Activated CD8-positive, alpha-beta memory T cell treated with anti-CD3 and anti-CD28 coated beads, Interleukin-2, amount 50 U/mL, for 24 hours (primary cell): Measurements from ENCODE around the gene GARIN5A.

Source experiments
- DNase-seq: peaks from one replicate; pipeline ENCODE4 v3.0.0-alpha.2; 2020; ENCODE audit errors: extremely low read depth

Gene GARIN5A

GRCh38 chr19:50434525-50434924 lies 42.1 kb downstream of the GARIN5A start:
- no peak for DNase-seq

- DNase-seq = no peak
These were observed 43.2 kb downstream of the GARIN5A start for GRCh38 chr19:50433201-50434180.

- no peak for DNase-seq
These were observed 44.2 kb downstream of the GARIN5A start, which contains the start of gene MYBPC2 for GRCh38 chr19:50432221-50433028. Gene MYBPC2 (plus strand): TSS chr19:50432892. CDS start chr19:50432954, 62 bp downstream.

- peak; percentile 70 for DNase-seq
These were observed 45.1 kb downstream of the GARIN5A start for GRCh38 chr19:50431343-50432220.

- no peak for DNase-seq
These were observed 45.7 kb downstream of the GARIN5A start for GRCh38 chr19:50430888-50431342.

- no peak for DNase-seq
These were observed 47.7 kb downstream of the GARIN5A start for GRCh38 chr19:50428772-50429463.

- DNase-seq = no peak
These were observed 48.6 kb downstream of the GARIN5A start for GRCh38 chr19:50427997-50428425.

GRCh38 chr19:50427318-50427925 lies 49.2 kb downstream of the GARIN5A start:
- no peak for DNase-seq

GRCh38 chr19:50425581-50425980 lies 51.1 kb downstream of the GARIN5A start:
- no peak for DNase-seq

GRCh38 chr19:50423279-50424113 lies 53.2 kb downstream of the GARIN5A start:
- no peak for DNase-seq

- no peak for DNase-seq
These were observed 54.0 kb downstream of the GARIN5A start for GRCh38 chr19:50422397-50423278.

- DNase-seq = no peak
These were observed 55.8 kb downstream of the GARIN5A start for GRCh38 chr19:50420808-50421207.

- DNase-seq = no peak
These were observed 56.5 kb downstream of the GARIN5A start for GRCh38 chr19:50420127-50420526.

GRCh38 chr19:50419580-50420035 lies 57.0 kb downstream of the GARIN5A start:
- no peak for DNase-seq

GRCh38 chr19:50419022-50419579 lies 57.5 kb downstream of the GARIN5A start:
- no peak for DNase-seq

GRCh38 chr19:50418176-50419021 lies 58.2 kb downstream of the GARIN5A start, which contains the start of gene SPIB:
Gene SPIB (plus strand): TSS chr19:50418938. CDS start chr19:50418963, 25 bp downstream.
- DNase-seq = no peak
